Measurements from ENCODE around the gene NID2. TPM values are rescaled to one million over a fixed set of nuclear protein-coding genes. Genes with fewer than 3 reads are reported as not detected.

The NID2 gene
- total and polyA plus RNA-seq, 2 of the 4 experiments (the other 2 are of a cell fraction), result 101 to 303 TPM

GRCh38 chr14:51989293-51990234 lies 79.3 kb downstream of the NID2 start, which contains the start of gene RTRAF:
Gene RTRAF (plus strand): TSS chr14:51989546. CDS start chr14:51989640, 94 bp downstream.
- Histone ChIP-seq H3K56ac (ENCODE audit: extremely low read depth, insufficient read depth, low read length) (peak within 1 kb of the TSS; percentile 65), H3K9me3 (ENCODE audit: control insufficient read depth, insufficient read depth, low read length) (no peaks in the 10 kb centered on the region), H3K4me2 (ENCODE audit: low read depth, low read length) (peak within 1 kb of the TSS; percentile 95), H3K36me3 (ENCODE audit: control insufficient read depth, insufficient read depth, low read length) (peaks cover 6% of the 10 kb centered on the region; the same call in 1 of the 2 replicates), H2BK120ac (ENCODE audit: low read depth, low read length) (peak within 1 kb of the TSS; percentile 40), H4K8ac (ENCODE audit: low read depth in 2 of 2, low read length in 2 of 2) (peak within 1 kb of the TSS; percentile 86 to 99), H3K23ac (ENCODE audit: low read depth, low read length) (peak within 1 kb of the TSS; percentile 90), H2BK20ac (ENCODE audit: low read depth, low read length) (no peak within 1 kb of the TSS), H3K18ac (ENCODE audit: low read depth, low read length) (0 out of 2 replicates have a peak within 1 kb of the TSS, but pooled peaks have one; percentile 4), H3K14ac (replicated peaks; ENCODE audit: low read depth, low read length) (peak within 1 kb of the TSS; percentile 97), H3K27ac (ENCODE audit: insufficient read depth, low read length) (peak within 1 kb of the TSS; percentile 85), H3K9ac (ENCODE audit: low read depth, low read length) (peak within 1 kb of the TSS; percentile 78), H4K5ac (ENCODE audit: low read depth, low read length) (peak within 1 kb of the TSS; percentile 88), H3K9me1 (ENCODE audit: insufficient read depth, low read length) (peaks cover 3% of the 10 kb centered on the region), H2AK5ac (ENCODE audit: low read depth, low read length) (peak within 1 kb of the TSS; percentile 80), H3K27me3 (ENCODE audit: control insufficient read depth, insufficient read depth, low read length) (no peaks in the 10 kb centered on the region), H2AFZ (replicated peaks; ENCODE audit: low read length, poor library complexity) (peak within 1 kb of the TSS; percentile 97), H4K20me1 (ENCODE audit: insufficient read depth, low read length) (no peaks in the 10 kb centered on the region; the same call in 1 of the 2 replicates), H3K4ac (ENCODE audit: low read depth, low read length) (peak within 1 kb of the TSS; percentile 89), H3K79me1 (ENCODE audit: low read depth in 1 of 2, low read length in 2 of 2) (peaks cover 3 to 30% of the 10 kb centered on the region in 2 experiments; a peak in 3 of 4 replicates), H4K91ac (ENCODE audit: insufficient read depth, low read depth, low read length) (peak within 1 kb of the TSS; percentile 69), H2AK9ac (replicated peaks; ENCODE audit: low read depth, low read length, poor library complexity) (peak within 1 kb of the TSS; percentile 98), H2BK5ac (ENCODE audit: low read depth, low read length, poor library complexity, severe bottlenecking) (peak within 1 kb of the TSS; percentile 55), H3K4me1 (ENCODE audit: control insufficient read depth, insufficient read depth, low read length) (peaks cover 2% of the 10 kb centered on the region; the same call in 1 of the 2 replicates), H2BK15ac (ENCODE audit: low read depth, low read length) (0 out of 3 replicates have a peak within 1 kb of the TSS, but pooled peaks have one; percentile 7), H3K4me3 (ENCODE audit: insufficient read depth, low read depth, low read length) (peak within 1 kb of the TSS; percentile 86)
- peak; percentile 99 for ATAC-seq (ENCODE audit: low read depth)
- ChIA-PET POLR2A (ENCODE audit: unreplicated experiment) (no interaction called here), CTCF (interaction anchor here (1.0 kb wide), 1 partner anchor 11 kb away, joined by 3 read pairs; no protein-coding TSS in a partner anchor)
- dilution Hi-C loops (cut with HindIII; ENCODE audit: low sequenced_read_pairs, unreplicated experiment) (no loop called here), in situ Hi-C loops (cut with MboI; ENCODE audit: low sequenced_read_pairs) (no loop called here), intact Hi-C loops (cut with micrococcal nuclease) (loop anchor here (10.0 kb wide), 1 partner anchor 465 kb away; no protein-coding TSS in a partner anchor)
- WGBS, 2 experiments (ENCODE audit: extremely low coverage in 2 of 2, insufficient read length in 1 of 2), result 0% methylated on average over 23 of the region's 72 CpGs; no CpG with 5 or more reads in 1 of the 2 experiments
- DNase-seq, result peak; percentile 92
- TSS peak; percentile 52 for BruUV-seq (replicated peaks)
- TF ChIP-seq, protein P1, sequence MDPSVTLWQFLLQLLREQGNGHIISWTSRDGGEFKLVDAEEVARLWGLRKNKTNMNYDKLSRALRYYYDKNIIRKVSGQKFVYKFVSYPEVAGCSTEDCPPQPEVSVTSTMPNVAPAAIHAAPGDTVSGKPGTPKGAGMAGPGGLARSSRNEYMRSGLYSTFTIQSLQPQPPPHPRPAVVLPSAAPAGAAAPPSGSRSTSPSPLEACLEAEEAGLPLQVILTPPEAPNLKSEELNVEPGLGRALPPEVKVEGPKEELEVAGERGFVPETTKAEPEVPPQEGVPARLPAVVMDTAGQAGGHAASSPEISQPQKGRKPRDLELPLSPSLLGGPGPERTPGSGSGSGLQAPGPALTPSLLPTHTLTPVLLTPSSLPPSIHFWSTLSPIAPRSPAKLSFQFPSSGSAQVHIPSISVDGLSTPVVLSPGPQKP (IDR thresholded peaks at IDR 0.05; ENCODE audit: borderline replicate concordance, low read depth, low read length), result no peak
- peak; percentile 64; the same call in 1 of the 2 replicates for TF ChIP-seq MAZ (IDR thresholded peaks at IDR 0.05; ENCODE audit: borderline replicate concordance, low read depth, low read length)
- TF ChIP-seq NFE2L2 (IDR thresholded peaks at IDR 0.05; ENCODE audit: low read depth, low read length), result 0 out of 2 replicates have a peak, but pooled peaks have one; percentile 17
- no peak for TF ChIP-seq RCOR1 (IDR thresholded peaks at IDR 0.05; ENCODE audit: insufficient replicate concordance, low read length)
- no peak for TF ChIP-seq CHD1 (IDR thresholded peaks at IDR 0.05; ENCODE audit: low read depth, low read length)
- peak; percentile 59; the same call in 1 of the 2 replicates for TF ChIP-seq MXI1 (IDR thresholded peaks at IDR 0.05; ENCODE audit: borderline replicate concordance, low read depth, low read length)
- no peak for TF ChIP-seq MAFK (IDR thresholded peaks at IDR 0.05; ENCODE audit: low read depth, low read length)
- no peak for TF ChIP-seq RFX5 (IDR thresholded peaks at IDR 0.05; ENCODE audit: low read depth, low read length)
- peak; percentile 70; the same call in 1 of the 2 replicates for TF ChIP-seq FOS (IDR thresholded peaks at IDR 0.05; ENCODE audit: low read depth, low read length)
- TF ChIP-seq CEBPB (IDR thresholded peaks at IDR 0.05; ENCODE audit: low read depth, low read length), result peak; percentile 26; the same call in 1 of the 2 replicates
- TF ChIP-seq SMC3 (IDR thresholded peaks at IDR 0.05; ENCODE audit: low read depth, low read length), result no peak
- TF ChIP-seq, protein P2, sequence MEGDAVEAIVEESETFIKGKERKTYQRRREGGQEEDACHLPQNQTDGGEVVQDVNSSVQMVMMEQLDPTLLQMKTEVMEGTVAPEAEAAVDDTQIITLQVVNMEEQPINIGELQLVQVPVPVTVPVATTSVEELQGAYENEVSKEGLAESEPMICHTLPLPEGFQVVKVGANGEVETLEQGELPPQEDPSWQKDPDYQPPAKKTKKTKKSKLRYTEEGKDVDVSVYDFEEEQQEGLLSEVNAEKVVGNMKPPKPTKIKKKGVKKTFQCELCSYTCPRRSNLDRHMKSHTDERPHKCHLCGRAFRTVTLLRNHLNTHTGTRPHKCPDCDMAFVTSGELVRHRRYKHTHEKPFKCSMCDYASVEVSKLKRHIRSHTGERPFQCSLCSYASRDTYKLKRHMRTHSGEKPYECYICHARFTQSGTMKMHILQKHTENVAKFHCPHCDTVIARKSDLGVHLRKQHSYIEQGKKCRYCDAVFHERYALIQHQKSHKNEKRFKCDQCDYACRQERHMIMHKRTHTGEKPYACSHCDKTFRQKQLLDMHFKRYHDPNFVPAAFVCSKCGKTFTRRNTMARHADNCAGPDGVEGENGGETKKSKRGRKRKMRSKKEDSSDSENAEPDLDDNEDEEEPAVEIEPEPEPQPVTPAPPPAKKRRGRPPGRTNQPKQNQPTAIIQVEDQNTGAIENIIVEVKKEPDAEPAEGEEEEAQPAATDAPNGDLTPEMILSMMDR (conservative IDR thresholded peaks at IDR 0.05; ENCODE audit: low read depth, low read length), result no peak
- TF ChIP-seq BHLHE40 (IDR thresholded peaks at IDR 0.05; ENCODE audit: low read depth, low read length), result no peak; the same call in 1 of the 2 replicates
